H1 (cell line): ENCODE results near the gene PGBD5.

Source experiments
- CTBP2 ChIP-seq: IDR thresholded peaks from 2 replicates; pipeline ENCODE4 v1.7.0; 2011; ENCODE audit warnings: borderline replicate concordance, mild to moderate bottlenecking, moderate library complexity, mixed read lengths, low read length; ENCODE audit not compliant: insufficient read depth, insufficient read length
- FOSL1 ChIP-seq: IDR thresholded peaks from 2 replicates; pipeline ENCODE4 v1.6.1; 2011; ENCODE audit warnings: mild to moderate bottlenecking, low read depth, low read length, moderate library complexity; ENCODE audit not compliant: insufficient read depth
- GTF2F1 ChIP-seq: IDR thresholded peaks from 2 replicates; pipeline ENCODE4 v1.6.1; 2012; ENCODE audit warnings: low read depth, low read length, improper control_type of control experiment, borderline replicate concordance
- POLR2A ChIP-seq, 2 experiments: IDR thresholded peaks; 1 replicate in 1 of 2; 2 replicates in 1 of 2; pipeline ENCODE4 v1.6.1; 2011; ENCODE audit warnings: low read depth in 2 of 2, low read length in 2 of 2, mild to moderate bottlenecking in 2 of 2; ENCODE audit errors: control extremely low read depth in 1 of 2
- SP1 ChIP-seq: IDR thresholded peaks from 2 replicates; pipeline ENCODE4 v1.6.1; 2011; ENCODE audit warnings: low read depth, low read length
- TAF1 ChIP-seq: IDR thresholded peaks from 2 replicates; pipeline ENCODE4 v1.6.1; 2011; ENCODE audit warnings: mild to moderate bottlenecking, low read depth, low read length
- TF ChIP-seq, protein P1 (sequence below): IDR thresholded peaks from 2 replicates; pipeline ENCODE4 v1.6.1; 2011; ENCODE audit warnings: low read depth, mild to moderate bottlenecking, low read length; ENCODE audit not compliant: insufficient read depth
- TF ChIP-seq, protein P2 (sequence below), 3 experiments: IDR thresholded peaks; 1 replicate in 2 of 3; 2 replicates in 1 of 3; pipeline versions ENCODE4 v1.5.1 to v1.6.1; 2011; ENCODE audit warnings: low read length in 3 of 3, mild to moderate bottlenecking in 3 of 3, inconsistent platforms in 2 of 3, low read depth in 1 of 3, moderate library complexity in 1 of 3; ENCODE audit not compliant: insufficient read depth in 1 of 3; ENCODE audit errors: control extremely low read depth in 1 of 3
- TF ChIP-seq, protein P3 (sequence below): fragments of 300-600 bp; sonication (generic); IDR thresholded peaks from 2 replicates; pipeline ENCODE4 v1.7.1; 2012; ENCODE audit warnings: low read length, moderate library complexity, mild to moderate bottlenecking, inconsistent platforms; ENCODE audit not compliant: insufficient replicate concordance

DNA sequence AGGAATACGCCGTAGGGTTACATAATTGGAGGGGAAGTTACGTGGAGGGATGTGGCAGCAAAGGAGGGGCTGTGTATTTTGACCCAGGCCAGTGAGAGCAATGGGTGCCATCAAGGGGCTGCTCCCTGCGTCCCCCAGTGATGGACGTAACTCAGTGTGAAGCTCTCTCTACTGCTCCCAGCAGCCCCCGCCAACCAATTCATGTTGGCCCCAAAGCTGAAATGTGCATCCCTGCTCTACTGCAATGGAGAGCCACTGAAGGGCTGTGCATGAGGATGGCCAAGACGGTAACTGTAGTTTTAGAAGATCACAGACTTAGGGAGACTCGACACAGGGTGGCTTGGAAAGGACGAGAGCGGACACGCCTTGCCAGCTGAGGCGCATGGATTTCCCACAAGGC, 38.3 kb downstream of the PGBD5 start:
- TF ChIP-seq SP1: no peak
- TF ChIP-seq, protein P1, sequence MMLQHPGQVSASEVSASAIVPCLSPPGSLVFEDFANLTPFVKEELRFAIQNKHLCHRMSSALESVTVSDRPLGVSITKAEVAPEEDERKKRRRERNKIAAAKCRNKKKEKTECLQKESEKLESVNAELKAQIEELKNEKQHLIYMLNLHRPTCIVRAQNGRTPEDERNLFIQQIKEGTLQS: no peak
- TF ChIP-seq GTF2F1: no peak
- TF ChIP-seq, protein P2, sequence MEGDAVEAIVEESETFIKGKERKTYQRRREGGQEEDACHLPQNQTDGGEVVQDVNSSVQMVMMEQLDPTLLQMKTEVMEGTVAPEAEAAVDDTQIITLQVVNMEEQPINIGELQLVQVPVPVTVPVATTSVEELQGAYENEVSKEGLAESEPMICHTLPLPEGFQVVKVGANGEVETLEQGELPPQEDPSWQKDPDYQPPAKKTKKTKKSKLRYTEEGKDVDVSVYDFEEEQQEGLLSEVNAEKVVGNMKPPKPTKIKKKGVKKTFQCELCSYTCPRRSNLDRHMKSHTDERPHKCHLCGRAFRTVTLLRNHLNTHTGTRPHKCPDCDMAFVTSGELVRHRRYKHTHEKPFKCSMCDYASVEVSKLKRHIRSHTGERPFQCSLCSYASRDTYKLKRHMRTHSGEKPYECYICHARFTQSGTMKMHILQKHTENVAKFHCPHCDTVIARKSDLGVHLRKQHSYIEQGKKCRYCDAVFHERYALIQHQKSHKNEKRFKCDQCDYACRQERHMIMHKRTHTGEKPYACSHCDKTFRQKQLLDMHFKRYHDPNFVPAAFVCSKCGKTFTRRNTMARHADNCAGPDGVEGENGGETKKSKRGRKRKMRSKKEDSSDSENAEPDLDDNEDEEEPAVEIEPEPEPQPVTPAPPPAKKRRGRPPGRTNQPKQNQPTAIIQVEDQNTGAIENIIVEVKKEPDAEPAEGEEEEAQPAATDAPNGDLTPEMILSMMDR (IDR thresholded peaks at IDR 0.05; ENCODE audit: control extremely low read depth in 1 of 3, insufficient read depth in 1 of 3, low read depth in 1 of 3, low read length in 3 of 3): no peak
- no peak for TF ChIP-seq POLR2A (IDR thresholded peaks at IDR 0.05; ENCODE audit: control extremely low read depth in 1 of 2, low read depth in 2 of 2, low read length in 2 of 2)
- TF ChIP-seq TAF1: no peak
- no peak for TF ChIP-seq FOSL1
- TF ChIP-seq CTBP2: no peak
- TF ChIP-seq, protein P3, sequence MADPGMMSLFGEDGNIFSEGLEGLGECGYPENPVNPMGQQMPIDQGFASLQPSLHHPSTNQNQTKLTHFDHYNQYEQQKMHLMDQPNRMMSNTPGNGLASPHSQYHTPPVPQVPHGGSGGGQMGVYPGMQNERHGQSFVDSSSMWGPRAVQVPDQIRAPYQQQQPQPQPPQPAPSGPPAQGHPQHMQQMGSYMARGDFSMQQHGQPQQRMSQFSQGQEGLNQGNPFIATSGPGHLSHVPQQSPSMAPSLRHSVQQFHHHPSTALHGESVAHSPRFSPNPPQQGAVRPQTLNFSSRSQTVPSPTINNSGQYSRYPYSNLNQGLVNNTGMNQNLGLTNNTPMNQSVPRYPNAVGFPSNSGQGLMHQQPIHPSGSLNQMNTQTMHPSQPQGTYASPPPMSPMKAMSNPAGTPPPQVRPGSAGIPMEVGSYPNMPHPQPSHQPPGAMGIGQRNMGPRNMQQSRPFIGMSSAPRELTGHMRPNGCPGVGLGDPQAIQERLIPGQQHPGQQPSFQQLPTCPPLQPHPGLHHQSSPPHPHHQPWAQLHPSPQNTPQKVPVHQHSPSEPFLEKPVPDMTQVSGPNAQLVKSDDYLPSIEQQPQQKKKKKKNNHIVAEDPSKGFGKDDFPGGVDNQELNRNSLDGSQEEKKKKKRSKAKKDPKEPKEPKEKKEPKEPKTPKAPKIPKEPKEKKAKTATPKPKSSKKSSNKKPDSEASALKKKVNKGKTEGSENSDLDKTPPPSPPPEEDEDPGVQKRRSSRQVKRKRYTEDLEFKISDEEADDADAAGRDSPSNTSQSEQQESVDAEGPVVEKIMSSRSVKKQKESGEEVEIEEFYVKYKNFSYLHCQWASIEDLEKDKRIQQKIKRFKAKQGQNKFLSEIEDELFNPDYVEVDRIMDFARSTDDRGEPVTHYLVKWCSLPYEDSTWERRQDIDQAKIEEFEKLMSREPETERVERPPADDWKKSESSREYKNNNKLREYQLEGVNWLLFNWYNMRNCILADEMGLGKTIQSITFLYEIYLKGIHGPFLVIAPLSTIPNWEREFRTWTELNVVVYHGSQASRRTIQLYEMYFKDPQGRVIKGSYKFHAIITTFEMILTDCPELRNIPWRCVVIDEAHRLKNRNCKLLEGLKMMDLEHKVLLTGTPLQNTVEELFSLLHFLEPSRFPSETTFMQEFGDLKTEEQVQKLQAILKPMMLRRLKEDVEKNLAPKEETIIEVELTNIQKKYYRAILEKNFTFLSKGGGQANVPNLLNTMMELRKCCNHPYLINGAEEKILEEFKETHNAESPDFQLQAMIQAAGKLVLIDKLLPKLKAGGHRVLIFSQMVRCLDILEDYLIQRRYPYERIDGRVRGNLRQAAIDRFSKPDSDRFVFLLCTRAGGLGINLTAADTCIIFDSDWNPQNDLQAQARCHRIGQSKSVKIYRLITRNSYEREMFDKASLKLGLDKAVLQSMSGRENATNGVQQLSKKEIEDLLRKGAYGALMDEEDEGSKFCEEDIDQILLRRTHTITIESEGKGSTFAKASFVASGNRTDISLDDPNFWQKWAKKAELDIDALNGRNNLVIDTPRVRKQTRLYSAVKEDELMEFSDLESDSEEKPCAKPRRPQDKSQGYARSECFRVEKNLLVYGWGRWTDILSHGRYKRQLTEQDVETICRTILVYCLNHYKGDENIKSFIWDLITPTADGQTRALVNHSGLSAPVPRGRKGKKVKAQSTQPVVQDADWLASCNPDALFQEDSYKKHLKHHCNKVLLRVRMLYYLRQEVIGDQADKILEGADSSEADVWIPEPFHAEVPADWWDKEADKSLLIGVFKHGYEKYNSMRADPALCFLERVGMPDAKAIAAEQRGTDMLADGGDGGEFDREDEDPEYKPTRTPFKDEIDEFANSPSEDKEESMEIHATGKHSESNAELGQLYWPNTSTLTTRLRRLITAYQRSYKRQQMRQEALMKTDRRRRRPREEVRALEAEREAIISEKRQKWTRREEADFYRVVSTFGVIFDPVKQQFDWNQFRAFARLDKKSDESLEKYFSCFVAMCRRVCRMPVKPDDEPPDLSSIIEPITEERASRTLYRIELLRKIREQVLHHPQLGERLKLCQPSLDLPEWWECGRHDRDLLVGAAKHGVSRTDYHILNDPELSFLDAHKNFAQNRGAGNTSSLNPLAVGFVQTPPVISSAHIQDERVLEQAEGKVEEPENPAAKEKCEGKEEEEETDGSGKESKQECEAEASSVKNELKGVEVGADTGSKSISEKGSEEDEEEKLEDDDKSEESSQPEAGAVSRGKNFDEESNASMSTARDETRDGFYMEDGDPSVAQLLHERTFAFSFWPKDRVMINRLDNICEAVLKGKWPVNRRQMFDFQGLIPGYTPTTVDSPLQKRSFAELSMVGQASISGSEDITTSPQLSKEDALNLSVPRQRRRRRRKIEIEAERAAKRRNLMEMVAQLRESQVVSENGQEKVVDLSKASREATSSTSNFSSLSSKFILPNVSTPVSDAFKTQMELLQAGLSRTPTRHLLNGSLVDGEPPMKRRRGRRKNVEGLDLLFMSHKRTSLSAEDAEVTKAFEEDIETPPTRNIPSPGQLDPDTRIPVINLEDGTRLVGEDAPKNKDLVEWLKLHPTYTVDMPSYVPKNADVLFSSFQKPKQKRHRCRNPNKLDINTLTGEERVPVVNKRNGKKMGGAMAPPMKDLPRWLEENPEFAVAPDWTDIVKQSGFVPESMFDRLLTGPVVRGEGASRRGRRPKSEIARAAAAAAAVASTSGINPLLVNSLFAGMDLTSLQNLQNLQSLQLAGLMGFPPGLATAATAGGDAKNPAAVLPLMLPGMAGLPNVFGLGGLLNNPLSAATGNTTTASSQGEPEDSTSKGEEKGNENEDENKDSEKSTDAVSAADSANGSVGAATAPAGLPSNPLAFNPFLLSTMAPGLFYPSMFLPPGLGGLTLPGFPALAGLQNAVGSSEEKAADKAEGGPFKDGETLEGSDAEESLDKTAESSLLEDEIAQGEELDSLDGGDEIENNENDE: no peak
